ENCODE data around the gene ACACA. TPM values are rescaled to one million over a fixed set of nuclear protein-coding genes. Genes with fewer than 3 reads are reported as not detected.

ACACA gene
- total and polyA plus RNA-seq, 2 donors (not counting 1 experiment from before 2014, with no cell fraction given): 45.2 to 123 TPM

DNA sequence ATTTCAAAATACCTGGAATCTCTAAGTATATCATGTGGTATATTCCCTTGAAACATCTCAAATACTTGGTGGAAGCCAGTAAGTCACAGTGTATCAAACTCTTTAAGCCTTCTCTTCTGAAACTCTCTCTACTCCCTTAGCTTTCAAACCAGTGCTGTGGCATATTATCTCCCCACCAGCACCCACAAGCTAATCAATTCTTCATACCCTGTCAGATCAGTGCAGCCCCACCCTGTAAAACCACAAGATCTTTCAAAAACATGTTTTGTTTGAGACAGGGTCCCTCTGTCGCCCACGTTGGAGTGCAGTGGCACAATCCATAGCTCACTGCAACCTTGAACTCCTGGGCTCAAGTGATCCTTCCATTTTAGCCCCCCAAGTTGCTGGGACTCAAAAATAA, 122.4 kb downstream of the ACACA start:
- peak in 1 of 2 donors; percentile 7 for DNase-seq (ENCODE audit: low read depth in 2 of 2)
- Histone ChIP-seq H3K27ac (ENCODE audit: insufficient read depth, low read length) (no peak overlapping the region), H3K36me3 (ENCODE audit: control insufficient read depth, insufficient read depth, low read length) (peaks cover 3% of the 10 kb centered on the region), H3K4me3 (replicated peaks in 1 of 4; ENCODE audit: control extremely low read depth in 1 of 4, insufficient read depth in 1 of 4, low read depth in 3 of 4, low read length in 4 of 4) (no peak overlapping the region), H3K27me3 (ENCODE audit: control insufficient read depth, insufficient read depth, low read length) (no peaks in the 10 kb centered on the region), H3K9ac (ENCODE audit: insufficient read depth, low read length) (no peak overlapping the region), H4K20me1 (ENCODE audit: control insufficient read depth, extremely low read depth, insufficient read depth, low read length) (no peaks in the 10 kb centered on the region), H2AFZ (ENCODE audit: low read length) (no peak overlapping the region), H3K4me1 (ENCODE audit: control insufficient read depth, extremely low read depth, insufficient read depth, low read length) (no peaks in the 10 kb centered on the region), H3K79me2 (ENCODE audit: control insufficient read depth, insufficient read depth, low read length) (no peaks in the 10 kb centered on the region), H3K9me3 (ENCODE audit: control insufficient read depth, insufficient read depth, low read depth, low read length) (no peaks in the 10 kb centered on the region), H3K4me2 (ENCODE audit: extremely low read depth, insufficient read depth, low read length) (no peak overlapping the region)
- TF ChIP-seq EZH2 (IDR thresholded peaks at IDR 0.05; ENCODE audit: low read length, missing control alignments): no peak
- TF ChIP-seq, protein P1, sequence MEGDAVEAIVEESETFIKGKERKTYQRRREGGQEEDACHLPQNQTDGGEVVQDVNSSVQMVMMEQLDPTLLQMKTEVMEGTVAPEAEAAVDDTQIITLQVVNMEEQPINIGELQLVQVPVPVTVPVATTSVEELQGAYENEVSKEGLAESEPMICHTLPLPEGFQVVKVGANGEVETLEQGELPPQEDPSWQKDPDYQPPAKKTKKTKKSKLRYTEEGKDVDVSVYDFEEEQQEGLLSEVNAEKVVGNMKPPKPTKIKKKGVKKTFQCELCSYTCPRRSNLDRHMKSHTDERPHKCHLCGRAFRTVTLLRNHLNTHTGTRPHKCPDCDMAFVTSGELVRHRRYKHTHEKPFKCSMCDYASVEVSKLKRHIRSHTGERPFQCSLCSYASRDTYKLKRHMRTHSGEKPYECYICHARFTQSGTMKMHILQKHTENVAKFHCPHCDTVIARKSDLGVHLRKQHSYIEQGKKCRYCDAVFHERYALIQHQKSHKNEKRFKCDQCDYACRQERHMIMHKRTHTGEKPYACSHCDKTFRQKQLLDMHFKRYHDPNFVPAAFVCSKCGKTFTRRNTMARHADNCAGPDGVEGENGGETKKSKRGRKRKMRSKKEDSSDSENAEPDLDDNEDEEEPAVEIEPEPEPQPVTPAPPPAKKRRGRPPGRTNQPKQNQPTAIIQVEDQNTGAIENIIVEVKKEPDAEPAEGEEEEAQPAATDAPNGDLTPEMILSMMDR (conservative IDR thresholded peaks at IDR 0.05 in 1 of 2, IDR thresholded peaks at IDR 0.05 in 1 of 2; ENCODE audit: low read depth in 1 of 2, low read length in 2 of 2): no peak

DNA sequence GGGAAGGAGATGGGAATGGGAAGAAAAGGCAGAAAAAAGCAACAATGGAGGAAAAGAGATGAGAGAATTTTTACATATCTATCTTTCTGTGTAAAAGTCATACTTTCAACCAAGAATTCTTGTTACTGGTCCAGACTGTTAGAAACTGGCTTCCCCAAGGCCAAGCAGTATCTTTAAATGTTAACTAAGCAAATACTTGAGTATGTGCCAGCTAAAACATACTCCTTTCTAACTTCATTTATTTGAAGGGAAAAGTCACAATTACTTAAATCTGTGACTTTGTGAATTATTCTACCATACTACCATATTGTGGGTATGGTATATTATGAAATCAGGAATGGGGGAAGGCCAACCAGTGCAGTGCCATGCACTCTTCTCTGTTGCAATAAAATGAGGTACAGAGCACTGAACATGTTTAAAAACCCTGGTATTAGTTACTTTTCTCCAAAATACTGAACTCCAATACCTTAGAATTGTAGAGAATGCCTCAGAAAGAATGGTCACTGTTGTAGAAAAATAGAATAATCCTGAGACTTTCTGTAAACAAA, 123.1 kb downstream of the ACACA start:
- Histone ChIP-seq H3K9me3 (ENCODE audit: control insufficient read depth, insufficient read depth, low read depth, low read length) (no peaks in the 10 kb centered on the region), H3K4me3 (replicated peaks in 1 of 4; ENCODE audit: control extremely low read depth in 1 of 4, insufficient read depth in 1 of 4, low read depth in 3 of 4, low read length in 4 of 4) (no peak overlapping the region), H2AFZ (ENCODE audit: low read length) (no peak overlapping the region), H3K79me2 (ENCODE audit: control insufficient read depth, insufficient read depth, low read length) (no peaks in the 10 kb centered on the region), H3K36me3 (ENCODE audit: control insufficient read depth, insufficient read depth, low read length) (peaks cover 3% of the 10 kb centered on the region), H4K20me1 (ENCODE audit: control insufficient read depth, extremely low read depth, insufficient read depth, low read length) (no peaks in the 10 kb centered on the region), H3K4me2 (ENCODE audit: extremely low read depth, insufficient read depth, low read length) (no peak overlapping the region), H3K27ac (ENCODE audit: insufficient read depth, low read length) (no peak overlapping the region), H3K4me1 (ENCODE audit: control insufficient read depth, extremely low read depth, insufficient read depth, low read length) (no peaks in the 10 kb centered on the region), H3K9ac (ENCODE audit: insufficient read depth, low read length) (no peak overlapping the region), H3K27me3 (ENCODE audit: control insufficient read depth, insufficient read depth, low read length) (no peaks in the 10 kb centered on the region)
- DNase-seq (ENCODE audit: low read depth in 2 of 2): peak; percentile 35 to 60
- TF ChIP-seq EZH2 (IDR thresholded peaks at IDR 0.05; ENCODE audit: low read length, missing control alignments): no peak
- TF ChIP-seq, protein P1 (conservative IDR thresholded peaks at IDR 0.05 in 1 of 2, IDR thresholded peaks at IDR 0.05 in 1 of 2; ENCODE audit: low read depth in 1 of 2, low read length in 2 of 2): no peak

DNA sequence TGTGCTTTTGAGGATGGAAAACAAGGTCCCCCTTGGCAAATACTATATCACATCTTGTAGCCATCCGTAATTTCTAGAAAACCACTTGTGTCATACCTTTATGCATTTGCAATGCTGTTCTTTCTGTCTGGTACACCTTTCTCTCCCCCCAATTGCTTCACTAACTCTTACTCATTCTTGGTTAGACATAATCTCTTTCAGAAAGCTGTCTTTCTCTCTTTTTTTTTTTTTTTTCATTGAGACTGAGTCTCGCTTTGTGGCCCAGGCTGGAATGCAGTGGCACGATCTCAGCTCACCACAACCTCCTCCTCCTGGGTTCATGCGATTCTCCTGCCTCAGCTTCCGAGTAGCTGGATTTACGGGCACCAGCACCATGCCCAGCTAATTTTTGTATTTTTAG, 125.8 kb downstream of the ACACA start:
- no peaks in the 10 kb centered on the region for H3K79me2 ChIP-seq (ENCODE audit: control insufficient read depth, insufficient read depth, low read length)
- peaks cover 5% of the 10 kb centered on the region for H3K36me3 ChIP-seq (ENCODE audit: control insufficient read depth, insufficient read depth, low read length)
- no peak for TF ChIP-seq EZH2 (IDR thresholded peaks at IDR 0.05; ENCODE audit: low read length, missing control alignments)
- TF ChIP-seq, protein P1 (conservative IDR thresholded peaks at IDR 0.05 in 1 of 2, IDR thresholded peaks at IDR 0.05 in 1 of 2; ENCODE audit: low read depth in 1 of 2, low read length in 2 of 2): no peak
- no peaks in the 10 kb centered on the region for H3K4me1 ChIP-seq (ENCODE audit: control insufficient read depth, extremely low read depth, insufficient read depth, low read length)
- H3K4me3 ChIP-seq (replicated peaks in 1 of 4; ENCODE audit: control extremely low read depth in 1 of 4, insufficient read depth in 1 of 4, low read depth in 3 of 4, low read length in 4 of 4): no peak overlapping the region
- H2AFZ ChIP-seq (ENCODE audit: low read length): no peak overlapping the region
- no peaks in the 10 kb centered on the region for H3K27me3 ChIP-seq (ENCODE audit: control insufficient read depth, insufficient read depth, low read length)
- H4K20me1 ChIP-seq (ENCODE audit: control insufficient read depth, extremely low read depth, insufficient read depth, low read length): no peaks in the 10 kb centered on the region
- DNase-seq (ENCODE audit: low read depth in 2 of 2): peak in 1 of 2 donors; percentile 47
- no peak overlapping the region for H3K9ac ChIP-seq (ENCODE audit: insufficient read depth, low read length)
- H3K27ac ChIP-seq (ENCODE audit: insufficient read depth, low read length): no peak overlapping the region
- no peaks in the 10 kb centered on the region for H3K9me3 ChIP-seq (ENCODE audit: control insufficient read depth, insufficient read depth, low read depth, low read length)
- no peak overlapping the region for H3K4me2 ChIP-seq (ENCODE audit: extremely low read depth, insufficient read depth, low read length)

Data from fibroblast of lung (primary cell).